ENCODE data around the gene OR6J1. TPM values are rescaled to one million over a fixed set of nuclear protein-coding genes. Genes with fewer than 3 reads are reported as not detected.

OR6J1 gene
- total and polyA plus RNA-seq, 2 of the 13 experiments (the other 11 are each of a cell fraction or from before 2014, with no cell fraction given): not detected

DNA sequence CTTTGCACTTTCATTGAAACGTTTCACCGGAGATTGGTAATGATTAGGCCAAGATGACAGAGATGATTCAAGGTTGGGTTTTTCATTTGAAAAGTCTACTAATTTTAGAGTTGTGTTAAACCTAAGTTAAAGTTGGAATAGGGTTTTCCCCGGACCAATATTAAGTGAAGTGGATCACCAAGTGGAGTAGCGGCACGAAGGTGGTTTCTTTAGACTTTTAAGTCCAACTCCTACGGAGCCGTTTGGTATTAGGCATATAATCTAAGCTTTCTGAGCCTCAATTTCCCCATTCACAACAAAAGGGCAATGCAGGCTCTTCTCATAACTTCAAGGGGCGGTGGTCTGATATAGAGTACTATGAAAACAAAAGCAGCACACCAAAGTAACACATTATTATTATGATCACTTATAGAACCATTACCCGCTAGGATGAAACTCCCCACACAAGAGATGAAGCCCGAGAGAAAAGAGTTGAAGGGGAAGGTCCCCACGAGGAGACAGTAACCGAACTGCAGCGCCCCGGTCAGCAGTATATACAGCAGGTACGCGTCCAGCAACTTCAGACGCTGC lies 55.5 kb downstream of the OR6J1 start (continued):
- no peak for TF ChIP-seq GPBP1L1 (CRISPR knock-in tag; IDR thresholded peaks at IDR 0.05)
- TF ChIP-seq RELA (CRISPR knock-in tag; IDR thresholded peaks at IDR 0.05): no peak
- TF ChIP-seq, protein P1, sequence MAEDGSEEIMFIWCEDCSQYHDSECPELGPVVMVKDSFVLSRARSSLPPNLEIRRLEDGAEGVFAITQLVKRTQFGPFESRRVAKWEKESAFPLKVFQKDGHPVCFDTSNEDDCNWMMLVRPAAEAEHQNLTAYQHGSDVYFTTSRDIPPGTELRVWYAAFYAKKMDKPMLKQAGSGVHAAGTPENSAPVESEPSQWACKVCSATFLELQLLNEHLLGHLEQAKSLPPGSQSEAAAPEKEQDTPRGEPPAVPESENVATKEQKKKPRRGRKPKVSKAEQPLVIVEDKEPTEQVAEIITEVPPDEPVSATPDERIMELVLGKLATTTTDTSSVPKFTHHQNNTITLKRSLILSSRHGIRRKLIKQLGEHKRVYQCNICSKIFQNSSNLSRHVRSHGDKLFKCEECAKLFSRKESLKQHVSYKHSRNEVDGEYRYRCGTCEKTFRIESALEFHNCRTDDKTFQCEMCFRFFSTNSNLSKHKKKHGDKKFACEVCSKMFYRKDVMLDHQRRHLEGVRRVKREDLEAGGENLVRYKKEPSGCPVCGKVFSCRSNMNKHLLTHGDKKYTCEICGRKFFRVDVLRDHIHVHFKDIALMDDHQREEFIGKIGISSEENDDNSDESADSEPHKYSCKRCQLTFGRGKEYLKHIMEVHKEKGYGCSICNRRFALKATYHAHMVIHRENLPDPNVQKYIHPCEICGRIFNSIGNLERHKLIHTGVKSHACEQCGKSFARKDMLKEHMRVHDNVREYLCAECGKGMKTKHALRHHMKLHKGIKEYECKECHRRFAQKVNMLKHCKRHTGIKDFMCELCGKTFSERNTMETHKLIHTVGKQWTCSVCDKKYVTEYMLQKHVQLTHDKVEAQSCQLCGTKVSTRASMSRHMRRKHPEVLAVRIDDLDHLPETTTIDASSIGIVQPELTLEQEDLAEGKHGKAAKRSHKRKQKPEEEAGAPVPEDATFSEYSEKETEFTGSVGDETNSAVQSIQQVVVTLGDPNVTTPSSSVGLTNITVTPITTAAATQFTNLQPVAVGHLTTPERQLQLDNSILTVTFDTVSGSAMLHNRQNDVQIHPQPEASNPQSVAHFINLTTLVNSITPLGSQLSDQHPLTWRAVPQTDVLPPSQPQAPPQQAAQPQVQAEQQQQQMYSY (CRISPR knock-in tag; IDR thresholded peaks at IDR 0.05): no peak
- TF ChIP-seq ZNF431 (CRISPR knock-in tag; IDR thresholded peaks at IDR 0.05; ENCODE audit: borderline replicate concordance, low read depth): peak; percentile 92; the same call in 1 of the 2 replicates
- TF ChIP-seq NKX3-1 (CRISPR knock-in tag; IDR thresholded peaks at IDR 0.05): peak; percentile 16
- no peak for TF ChIP-seq MED13 (CRISPR knock-in tag; IDR thresholded peaks at IDR 0.05)
- TF ChIP-seq ZNF589 (CRISPR knock-in tag; conservative IDR thresholded peaks at IDR 0.05): no peak
- TF ChIP-seq ZSCAN30 (CRISPR knock-in tag; IDR thresholded peaks at IDR 0.05): no peak
- no peak for TF ChIP-seq SMYD3 (CRISPR knock-in tag; IDR thresholded peaks at IDR 0.05)
- TF ChIP-seq ZNF746 (CRISPR knock-in tag; IDR thresholded peaks at IDR 0.05): no peak
- no peak for TF ChIP-seq XRCC5 (optimal IDR thresholded peaks at IDR 0.05; ENCODE audit: low read length)
- no peak for TF ChIP-seq RXRB (CRISPR knock-in tag; IDR thresholded peaks at IDR 0.05; ENCODE audit: borderline replicate concordance)
- peak; percentile 72; the same call in 1 of the 2 replicates for TF ChIP-seq REL (CRISPR knock-in tag; conservative IDR thresholded peaks at IDR 0.05)
- TF ChIP-seq, protein P2, sequence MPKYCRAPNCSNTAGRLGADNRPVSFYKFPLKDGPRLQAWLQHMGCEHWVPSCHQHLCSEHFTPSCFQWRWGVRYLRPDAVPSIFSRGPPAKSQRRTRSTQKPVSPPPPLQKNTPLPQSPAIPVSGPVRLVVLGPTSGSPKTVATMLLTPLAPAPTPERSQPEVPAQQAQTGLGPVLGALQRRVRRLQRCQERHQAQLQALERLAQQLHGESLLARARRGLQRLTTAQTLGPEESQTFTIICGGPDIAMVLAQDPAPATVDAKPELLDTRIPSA (CRISPR knock-in tag; IDR thresholded peaks at IDR 0.05; ENCODE audit: borderline replicate concordance): no peak
- TF ChIP-seq CEBPG (CRISPR knock-in tag; IDR thresholded peaks at IDR 0.05): no peak
- TF ChIP-seq, protein P3, sequence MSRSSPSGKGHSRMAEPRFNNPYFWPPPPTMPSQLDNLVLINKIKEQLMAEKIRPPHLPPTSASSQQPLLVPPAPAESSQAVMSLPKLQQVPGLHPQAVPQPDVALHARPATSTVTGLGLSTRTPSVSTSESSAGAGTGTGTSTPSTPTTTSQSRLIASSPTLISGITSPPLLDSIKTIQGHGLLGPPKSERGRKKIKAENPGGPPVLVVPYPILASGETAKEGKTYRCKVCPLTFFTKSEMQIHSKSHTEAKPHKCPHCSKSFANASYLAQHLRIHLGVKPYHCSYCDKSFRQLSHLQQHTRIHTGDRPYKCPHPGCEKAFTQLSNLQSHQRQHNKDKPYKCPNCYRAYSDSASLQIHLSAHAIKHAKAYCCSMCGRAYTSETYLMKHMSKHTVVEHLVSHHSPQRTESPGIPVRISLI (CRISPR knock-in tag; IDR thresholded peaks at IDR 0.05; ENCODE audit: borderline replicate concordance): no peak
- no peak for TF ChIP-seq HIVEP1 (CRISPR knock-in tag; IDR thresholded peaks at IDR 0.05)
- TF ChIP-seq ZFP41 (CRISPR knock-in tag; IDR thresholded peaks at IDR 0.05; ENCODE audit: borderline replicate concordance): no peak
- TF ChIP-seq, protein P4, sequence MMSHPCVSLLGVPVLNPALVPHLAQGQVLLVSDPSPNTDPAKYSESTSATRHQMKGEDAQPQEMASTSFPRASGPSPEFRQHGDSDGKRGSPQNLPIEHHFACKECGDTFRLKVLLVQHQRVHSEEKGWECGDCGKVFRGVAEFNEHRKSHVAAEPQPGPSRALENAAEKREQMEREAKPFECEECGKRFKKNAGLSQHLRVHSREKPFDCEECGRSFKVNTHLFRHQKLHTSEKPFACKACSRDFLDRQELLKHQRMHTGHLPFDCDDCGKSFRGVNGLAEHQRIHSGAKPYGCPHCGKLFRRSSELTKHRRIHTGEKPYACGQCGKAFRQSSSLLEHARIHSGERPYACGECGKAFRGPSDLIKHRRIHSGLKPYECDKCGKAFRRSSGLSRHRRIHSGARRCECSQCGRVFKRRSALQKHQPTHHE (CRISPR knock-in tag; IDR thresholded peaks at IDR 0.05; ENCODE audit: borderline replicate concordance): peak; percentile 27; the same call in 1 of the 2 replicates
- TF ChIP-seq SOX5 (CRISPR knock-in tag; IDR thresholded peaks at IDR 0.05; ENCODE audit: borderline replicate concordance): no peak
- TF ChIP-seq HMG20A (CRISPR knock-in tag; IDR thresholded peaks at IDR 0.05; ENCODE audit: borderline replicate concordance): no peak
- TF ChIP-seq SNAPC2 (CRISPR knock-in tag; IDR thresholded peaks at IDR 0.05): no peak
- TF ChIP-seq IRF2 (CRISPR knock-in tag; IDR thresholded peaks at IDR 0.05): no peak
- TF ChIP-seq FOXM1 (CRISPR knock-in tag; IDR thresholded peaks at IDR 0.05): no peak
